Measurements from ENCODE around the gene SMAD6.

GRCh38 chr15:66670762-66671580, 31.1 kb upstream of the SMAD6 start:
- TF ChIP-seq CTCF (IDR thresholded peaks at IDR 0.05) (no peak), POLR2A (IDR thresholded peaks at IDR 0.05) (no peak), POLR2AphosphoS5 (IDR thresholded peaks at IDR 0.05) (peak; percentile 22)

Data from prostate gland (tissue), 2 donors.